ENCODE measurements around the gene DOCK3.
"Not testable (repeated sequence)": the region's sequence is repeated elsewhere in the genome, so short reads cannot be mapped to it uniquely, and the experiment has no call there.

The DOCK3 gene

DNA sequence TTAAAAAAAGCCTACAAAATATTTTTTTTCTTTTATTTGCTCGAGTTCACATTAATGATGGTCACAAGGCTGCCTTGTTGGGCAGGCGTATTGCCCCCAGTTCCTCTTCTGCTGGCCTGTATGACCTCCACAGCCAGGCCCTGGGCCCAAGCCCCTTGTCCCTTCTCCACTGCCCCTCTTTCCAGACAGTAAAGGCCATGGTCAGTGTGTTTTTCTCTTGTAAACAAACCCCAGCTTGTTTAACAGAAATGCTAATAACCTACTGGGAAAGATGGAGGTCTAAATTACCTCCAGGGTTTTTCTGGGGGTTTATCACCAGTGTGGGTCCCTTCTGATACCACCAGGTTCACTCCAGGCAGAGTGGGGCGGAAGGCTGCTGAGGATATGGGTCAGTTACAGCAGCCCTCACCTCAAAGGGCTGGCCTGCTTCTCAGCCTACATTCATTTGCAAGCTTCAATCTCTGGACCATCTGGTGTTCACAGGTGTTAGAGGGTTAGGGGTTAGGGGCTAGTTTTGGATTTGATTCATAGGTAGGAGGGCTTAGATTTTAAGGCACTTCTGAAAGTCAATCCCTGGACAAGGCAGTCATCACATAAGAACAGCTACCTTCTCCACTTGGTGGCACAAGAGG, 708.3 kb downstream of the DOCK3 start:
- Histone ChIP-seq H3K9me3 (no peaks in the 10 kb centered on the region), H3K4me3 (peak overlapping the region; percentile 92; the same call in 1 of the 2 replicates), H3K27me3 (no peaks in the 10 kb centered on the region), H3K27ac (peak overlapping the region; percentile 98), H3K4me2 (peak overlapping the region; percentile 87), H4K20me1 (peaks cover 16% of the 10 kb centered on the region), H3K36me3 (peaks cover 15% of the 10 kb centered on the region), H3K9ac (peak overlapping the region; percentile 98), H3K4me1 (peaks cover 75% of the 10 kb centered on the region)
- no peak for TF ChIP-seq Cebpa-rat (IDR thresholded peaks at IDR 0.05)

DNA sequence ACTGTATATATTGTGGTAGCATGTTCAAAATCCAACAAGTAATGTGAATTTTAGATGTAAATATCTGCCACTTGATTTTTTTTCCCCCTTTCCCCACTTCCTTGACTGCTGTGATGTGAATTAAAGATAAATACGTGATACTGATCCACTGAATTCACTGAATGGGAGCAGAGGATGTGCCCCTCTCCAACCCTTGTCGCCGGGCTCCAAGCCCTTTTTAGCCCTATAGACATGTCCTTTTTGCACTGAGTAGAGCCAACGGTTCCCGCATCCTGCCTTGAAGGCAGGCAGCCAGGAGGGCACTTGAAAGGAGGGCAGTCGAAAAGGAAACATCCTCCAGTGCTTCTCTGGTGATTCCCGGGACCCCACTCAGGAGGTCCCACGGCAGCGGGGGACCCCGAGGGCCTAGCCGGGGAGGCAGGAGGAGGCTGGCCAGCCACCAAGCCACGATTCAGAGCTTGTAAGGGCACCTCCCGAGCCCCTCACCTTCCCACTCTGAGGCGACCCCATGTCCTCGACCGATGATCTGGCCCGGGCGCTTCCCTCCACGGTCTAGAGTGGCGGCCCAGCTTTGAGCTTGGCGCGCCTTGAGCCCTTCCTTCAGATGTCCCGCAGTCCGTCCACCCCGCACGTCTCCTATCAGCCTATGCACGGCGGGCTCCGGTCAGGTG, 709.5 kb downstream of the DOCK3 start:
- Histone ChIP-seq H3K27ac (peak overlapping the region; percentile 98), H3K27me3 (no peaks in the 10 kb centered on the region), H3K4me1 (peaks cover 75% of the 10 kb centered on the region), H3K4me2 (peak overlapping the region; percentile 87), H3K9ac (peak overlapping the region; percentile 98), H3K36me3 (peaks cover 27% of the 10 kb centered on the region), H4K20me1 (peaks cover 27% of the 10 kb centered on the region), H3K4me3 (peak overlapping the region; percentile 92), H3K9me3 (no peaks in the 10 kb centered on the region)
- no peak for TF ChIP-seq Cebpa-rat (IDR thresholded peaks at IDR 0.05)

DNA sequence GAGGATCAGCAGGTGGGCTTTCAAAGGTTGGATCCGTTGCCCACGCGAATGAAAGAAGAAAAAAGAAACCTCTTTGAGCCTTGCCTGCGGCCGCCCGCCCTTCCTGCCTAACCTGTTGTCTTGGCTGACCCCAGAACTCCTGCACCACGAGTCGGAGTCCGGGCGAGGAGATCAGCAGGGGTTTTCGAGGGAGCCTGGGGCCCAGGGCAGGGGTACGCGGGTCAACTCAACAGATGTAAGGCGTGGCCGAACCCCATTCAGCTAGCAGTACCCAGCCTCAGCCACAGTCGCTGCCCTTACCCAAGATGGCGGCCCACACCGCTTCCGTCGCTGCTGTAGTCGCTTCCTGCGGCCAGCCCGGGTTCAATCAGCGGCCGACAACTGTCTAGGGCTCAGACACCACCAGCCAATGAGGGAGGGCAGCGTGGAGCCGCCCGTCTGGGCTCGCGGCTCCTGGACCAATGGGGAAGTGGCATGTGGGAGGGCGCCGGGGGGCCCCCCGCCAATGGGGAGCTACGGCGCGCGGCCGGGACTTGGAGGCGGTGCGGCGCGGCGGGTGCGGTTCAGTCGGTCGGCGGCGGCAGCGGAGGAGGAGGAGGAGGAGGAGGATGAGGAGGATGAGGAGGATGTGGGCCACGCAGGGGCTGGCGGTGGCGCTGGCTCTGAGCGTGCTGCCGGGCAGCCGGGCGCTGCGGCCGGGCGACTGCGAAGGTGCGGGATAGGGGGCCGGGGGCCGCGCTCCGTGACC, 710.2 kb downstream of the DOCK3 start, which contains the start of gene MANF:
MANF (plus strand) TSS at position 566 of the 748 bp plus-strand sequence; CDS start at position 618, 52 bp downstream.
- peaks cover 33% of the 10 kb centered on the region for H4K20me1 ChIP-seq
- H3K4me1 ChIP-seq, result peaks cover 75% of the 10 kb centered on the region
- peak within 1 kb of the TSS; percentile 92 for H3K4me3 ChIP-seq
- H3K9ac ChIP-seq, result peak within 1 kb of the TSS; percentile 98
- peak within 1 kb of the TSS; percentile 95 for H3K4me2 ChIP-seq
- H3K27me3 ChIP-seq, result no peaks in the 10 kb centered on the region
- no peaks in the 10 kb centered on the region for H3K9me3 ChIP-seq
- no peak for TF ChIP-seq Cebpa-rat (IDR thresholded peaks at IDR 0.05)
- H3K36me3 ChIP-seq, result peaks cover 27% of the 10 kb centered on the region
- H3K27ac ChIP-seq, result peak within 1 kb of the TSS; percentile 98

DNA sequence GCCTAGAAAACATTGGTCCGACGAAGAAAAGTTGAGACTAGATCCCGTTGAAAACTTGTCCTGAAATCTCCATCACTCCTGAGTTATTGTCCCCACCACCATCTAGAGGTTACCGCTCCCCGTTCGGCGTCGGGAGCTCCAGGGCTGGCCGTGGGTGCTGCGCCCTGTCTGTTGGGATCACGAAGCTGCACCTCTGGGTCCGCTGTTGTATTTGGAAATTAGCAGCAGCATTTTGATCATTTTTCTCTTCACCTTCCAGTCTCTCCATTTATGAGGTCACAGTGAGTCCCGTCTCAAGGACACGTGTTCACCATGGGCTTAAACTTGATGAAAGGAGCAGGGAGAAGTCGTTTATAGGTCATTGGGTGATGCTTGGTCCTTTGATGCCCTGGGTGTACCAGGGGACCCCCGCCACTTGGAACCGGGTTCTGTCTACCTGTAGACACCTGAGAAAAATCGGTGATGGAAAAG, 710.9 kb downstream of the DOCK3 start:
- Histone ChIP-seq H3K4me1 (peaks cover 75% of the 10 kb centered on the region), H3K27me3 (no peaks in the 10 kb centered on the region), H3K9me3 (no peaks in the 10 kb centered on the region), H3K27ac (peak overlapping the region; percentile 79), H3K4me2 (peak overlapping the region; percentile 95), H3K36me3 (peaks cover 27% of the 10 kb centered on the region), H3K9ac (peak overlapping the region; percentile 98), H4K20me1 (peaks cover 33% of the 10 kb centered on the region), H3K4me3 (peak overlapping the region; percentile 92)
- no peak for TF ChIP-seq Cebpa-rat (IDR thresholded peaks at IDR 0.05)

DNA sequence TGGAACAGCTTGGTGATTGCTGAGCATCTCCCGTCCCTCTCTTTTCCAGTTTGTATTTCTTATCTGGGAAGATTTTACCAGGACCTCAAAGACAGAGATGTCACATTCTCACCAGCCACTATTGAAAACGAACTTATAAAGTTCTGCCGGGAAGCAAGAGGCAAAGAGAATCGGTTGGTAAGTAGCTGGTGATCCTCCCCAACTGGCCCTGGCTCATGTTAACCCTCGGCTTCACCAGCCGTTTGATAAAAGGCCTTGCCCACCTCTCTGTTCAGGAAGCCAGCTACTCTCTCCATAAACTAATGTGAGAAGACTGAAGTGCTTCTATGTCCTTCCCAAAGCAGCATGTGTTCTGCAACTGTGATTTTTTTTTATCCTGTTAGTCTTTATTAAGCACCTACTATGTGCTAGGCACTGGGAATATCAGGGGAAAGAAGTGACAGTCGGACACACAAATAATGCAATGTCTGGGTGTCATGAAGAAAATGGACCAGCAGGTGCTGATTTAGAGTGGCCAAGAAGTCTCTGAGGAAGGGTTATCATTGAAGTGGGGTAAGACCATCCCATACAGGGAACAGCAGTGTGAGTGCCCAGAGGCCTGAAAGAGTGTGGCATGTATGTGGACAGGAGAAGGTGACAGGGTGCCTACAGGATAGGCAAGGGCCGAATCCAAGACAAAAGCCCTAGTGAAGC, 711.6 kb downstream of the DOCK3 start:
- Histone ChIP-seq H3K9ac (peak overlapping the region; percentile 98), H3K27me3 (no peaks in the 10 kb centered on the region), H3K4me1 (peaks cover 70% of the 10 kb centered on the region), H3K9me3 (no peaks in the 10 kb centered on the region), H3K27ac (peak overlapping the region; percentile 79), H3K4me3 (peak overlapping the region; percentile 92), H4K20me1 (peaks cover 33% of the 10 kb centered on the region), H3K36me3 (peaks cover 27% of the 10 kb centered on the region), H3K4me2 (peak overlapping the region; percentile 95)
- TF ChIP-seq Cebpa-rat (IDR thresholded peaks at IDR 0.05), result no peak

DNA sequence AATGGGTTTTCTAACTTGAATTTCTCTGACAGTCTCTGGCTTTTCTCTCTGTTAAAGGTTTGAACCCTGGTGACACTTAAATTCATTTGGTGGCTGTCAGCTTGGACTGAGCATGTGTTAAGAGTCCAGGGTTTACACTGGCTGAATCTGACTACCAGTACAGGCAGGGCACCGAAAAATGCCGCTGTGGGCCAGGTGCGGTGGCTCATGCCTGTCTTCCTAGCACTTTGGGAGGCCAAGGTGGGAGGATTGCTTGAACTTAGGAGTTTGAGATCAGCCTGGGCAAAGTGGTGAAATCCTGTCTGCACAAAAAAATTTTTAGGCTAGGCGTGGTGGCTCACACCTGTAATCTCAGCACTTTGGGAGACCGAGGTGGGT, 712.1 kb downstream of the DOCK3 start:
- no peak for TF ChIP-seq Cebpa-rat (IDR thresholded peaks at IDR 0.05)
- H3K27me3 ChIP-seq, result no peaks in the 10 kb centered on the region
- peaks cover 36% of the 10 kb centered on the region for H4K20me1 ChIP-seq
- H3K9ac ChIP-seq, result peak overlapping the region; percentile 98
- peak overlapping the region; percentile 79; the same call in 1 of the 2 replicates for H3K27ac ChIP-seq
- peak overlapping the region; percentile 95 for H3K4me2 ChIP-seq
- no peaks in the 10 kb centered on the region for H3K9me3 ChIP-seq
- H3K4me1 ChIP-seq, result peaks cover 66% of the 10 kb centered on the region
- peaks cover 27% of the 10 kb centered on the region for H3K36me3 ChIP-seq
- peak overlapping the region; percentile 92 for H3K4me3 ChIP-seq

DNA sequence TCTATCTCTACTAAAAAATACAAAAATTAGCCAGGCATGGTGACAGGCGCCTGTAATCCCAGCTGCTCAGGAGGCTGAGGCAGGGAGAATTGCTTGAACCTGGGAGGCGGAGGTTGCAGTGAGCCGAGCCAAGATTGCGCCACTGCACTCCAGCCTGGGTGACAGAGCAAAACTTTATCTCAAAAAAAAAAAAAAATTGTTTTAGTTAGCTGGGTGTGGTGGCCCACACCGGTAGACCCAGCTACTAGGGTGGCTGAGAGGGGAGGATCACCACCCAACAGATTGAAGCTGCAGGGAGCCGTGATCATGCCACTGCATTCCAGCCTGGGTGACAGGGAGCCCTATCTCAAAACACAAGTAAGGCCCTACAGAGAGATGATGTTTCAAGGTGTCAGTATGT, 712.6 kb downstream of the DOCK3 start:
- Histone ChIP-seq H3K4me3 (peak overlapping the region; percentile 92; the same call in 1 of the 2 replicates), H3K4me2 (peak overlapping the region; percentile 95), H3K4me1 (peaks cover 69% of the 10 kb centered on the region), H4K20me1 (peaks cover 41% of the 10 kb centered on the region), H3K9ac (peak overlapping the region; percentile 98; the same call in 1 of the 2 replicates), H3K36me3 (peaks cover 30% of the 10 kb centered on the region)
- H3K27me3 ChIP-seq, H3K9me3 ChIP-seq, H3K27ac ChIP-seq: not testable (repeated sequence)

DNA sequence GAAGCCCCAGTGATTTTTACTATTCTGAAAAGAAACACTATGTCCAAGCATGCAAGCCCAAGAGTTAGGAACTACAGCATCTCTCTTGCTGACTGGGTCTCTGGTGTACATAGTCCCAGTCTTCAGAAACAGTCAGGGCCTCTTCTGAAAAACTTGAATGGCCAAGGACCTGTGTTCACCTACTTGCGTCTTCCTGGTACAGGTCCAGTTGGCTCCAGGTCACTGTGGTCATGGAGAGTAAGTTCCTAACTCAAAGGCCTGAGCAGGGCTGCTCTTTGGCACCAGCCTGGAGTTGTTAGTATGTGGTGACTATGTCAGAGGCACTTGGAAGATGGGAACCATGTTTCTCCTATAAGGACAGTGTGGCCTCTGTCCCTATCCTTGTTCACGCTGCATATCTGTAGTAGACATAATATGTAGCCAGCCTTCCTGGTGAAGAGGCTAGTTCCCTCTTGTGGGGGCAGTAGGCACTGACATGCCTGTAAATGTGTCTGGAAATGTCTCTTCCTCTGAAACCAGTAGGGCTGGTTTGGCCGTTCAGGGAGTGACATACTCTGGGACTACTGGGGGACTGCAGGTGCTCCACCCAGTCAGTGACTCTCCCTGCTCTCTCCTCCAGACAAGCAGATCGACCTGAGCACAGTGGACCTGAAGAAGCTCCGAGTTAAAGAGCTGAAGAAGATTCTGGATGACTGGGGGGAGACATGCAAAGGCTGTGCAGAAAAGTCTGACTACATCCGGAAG, 713.7 kb downstream of the DOCK3 start:
- H3K27ac ChIP-seq, result no peak overlapping the region

More for the DNA sequence above, 713.7 kb downstream of the DOCK3 start:
- Histone ChIP-seq H3K4me2 (peak overlapping the region; percentile 95), H3K9me3 (no peaks in the 10 kb centered on the region), H3K4me1 (peaks cover 73% of the 10 kb centered on the region), H3K4me3 (no peak overlapping the region), H3K9ac (peak overlapping the region; percentile 98; the same call in 1 of the 2 replicates), H4K20me1 (peaks cover 52% of the 10 kb centered on the region), H3K36me3 (peaks cover 42% of the 10 kb centered on the region), H3K27me3 (no peaks in the 10 kb centered on the region)
- TF ChIP-seq Cebpa-rat (IDR thresholded peaks at IDR 0.05), result no peak
